GM21786 (cell line): Measurements from ENCODE around the gene PLEKHB2.
"Not testable (repeated sequence)": the region's sequence is repeated elsewhere in the genome, so short reads cannot be mapped to it uniquely, and the experiment has no call there.

Source experiments
- ATAC-seq: cut with Tn5 transposase; IDR thresholded peaks from one replicate; pipeline ENCODE4 v1.9.1; 2021; ENCODE audit not compliant: unreplicated experiment

The PLEKHB2 gene, protein sequence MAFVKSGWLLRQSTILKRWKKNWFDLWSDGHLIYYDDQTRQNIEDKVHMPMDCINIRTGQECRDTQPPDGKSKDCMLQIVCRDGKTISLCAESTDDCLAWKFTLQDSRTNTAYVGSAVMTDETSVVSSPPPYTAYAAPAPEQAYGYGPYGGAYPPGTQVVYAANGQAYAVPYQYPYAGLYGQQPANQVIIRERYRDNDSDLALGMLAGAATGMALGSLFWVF

DNA sequence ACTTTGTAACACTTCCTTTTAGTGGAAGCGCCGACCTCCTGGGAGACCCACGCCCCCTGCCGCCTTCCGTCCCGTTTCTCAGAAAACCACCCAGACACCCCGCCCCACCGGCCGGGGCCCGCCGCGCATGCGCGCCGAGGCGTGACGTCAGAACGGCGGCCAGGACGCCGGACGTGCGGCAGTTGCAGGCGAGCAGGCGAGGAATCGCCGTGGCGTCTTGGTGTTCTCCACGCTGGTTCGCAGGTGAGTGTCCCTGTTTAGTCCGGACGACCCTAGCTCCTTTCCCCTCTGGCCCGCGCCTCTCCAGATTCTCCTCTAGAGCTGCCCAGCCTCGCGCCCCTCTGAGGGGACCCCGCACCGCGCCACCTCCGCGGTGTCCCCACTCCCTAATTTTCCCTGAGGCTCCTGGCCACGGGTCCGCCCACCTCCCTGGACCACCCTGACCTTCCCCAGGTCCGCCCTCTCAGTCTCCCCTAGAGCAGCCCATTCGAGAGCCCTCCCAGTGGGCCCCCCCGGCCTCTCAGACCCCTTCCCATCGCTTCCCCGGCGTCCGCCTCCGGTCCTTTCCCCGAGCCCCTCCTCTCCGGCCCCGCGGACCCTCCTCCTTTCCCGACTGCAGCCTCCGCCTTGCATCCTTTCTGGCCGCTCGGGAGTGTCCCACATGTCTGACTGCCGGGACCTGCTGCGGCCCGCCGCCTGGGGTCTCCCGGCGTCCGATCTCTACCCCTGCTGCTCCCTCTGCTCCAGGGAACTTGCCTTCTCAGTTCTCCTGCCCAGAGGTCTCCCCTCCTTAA lies at the start of gene PLEKHB2:
PLEKHB2 (plus strand) TSS at position 181 of the 794 bp plus-strand sequence. CDS start 15,606 bp downstream, outside the sequence.
- peak; percentile 70 for ATAC-seq

DNA sequence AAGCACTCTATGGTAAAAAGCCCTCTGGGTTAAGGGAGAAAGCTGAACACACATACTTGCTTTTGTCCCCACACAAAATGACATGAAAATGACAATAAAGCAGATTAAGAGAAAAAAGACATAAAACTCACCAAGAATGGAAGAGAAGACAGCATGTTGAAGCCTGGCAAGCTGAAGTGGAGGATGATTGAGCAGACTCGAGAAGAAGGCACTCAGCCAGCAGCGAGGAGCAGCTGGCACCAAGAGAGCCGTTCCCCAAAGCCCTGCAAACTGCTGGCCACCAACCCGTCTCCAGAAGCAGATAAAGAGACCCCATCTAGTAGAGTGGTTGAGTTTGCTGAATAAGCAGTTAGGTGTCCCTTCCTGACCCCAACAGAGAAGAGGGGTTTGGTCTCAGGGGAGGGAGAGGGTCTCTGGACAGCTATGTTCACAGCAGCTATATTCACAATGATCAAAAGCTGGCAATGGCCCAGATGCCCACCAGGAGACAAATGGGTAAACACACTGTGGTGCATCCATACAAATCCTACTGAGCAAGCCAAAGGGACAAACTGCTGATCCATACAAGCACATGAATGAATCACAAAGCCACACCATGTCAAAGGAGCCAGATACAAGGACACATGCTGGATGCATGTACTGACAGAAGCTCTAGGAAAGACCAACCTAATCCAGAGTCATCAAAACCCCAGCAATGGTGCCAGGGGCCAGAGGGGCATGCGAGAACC lies 48.8 kb upstream of the PLEKHB2 start:
- no peak for ATAC-seq

DNA sequence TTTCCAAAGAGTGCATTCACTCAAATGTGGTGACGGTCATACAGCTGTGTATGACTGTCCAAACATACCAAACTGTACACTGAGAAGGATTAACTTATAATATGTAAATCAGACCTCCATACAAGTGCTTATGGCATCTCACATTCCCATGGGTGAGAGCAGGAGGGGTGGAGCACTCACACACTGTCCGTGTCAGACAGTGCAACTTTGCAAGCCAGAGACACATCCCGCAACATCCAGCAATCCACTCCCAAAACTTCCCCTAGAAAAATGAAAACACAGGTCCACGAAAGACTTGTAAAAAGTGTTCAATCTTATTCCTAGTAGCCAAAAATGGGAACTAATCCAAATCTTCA lies 48.2 kb upstream of the PLEKHB2 start:
- no peak for ATAC-seq

DNA sequence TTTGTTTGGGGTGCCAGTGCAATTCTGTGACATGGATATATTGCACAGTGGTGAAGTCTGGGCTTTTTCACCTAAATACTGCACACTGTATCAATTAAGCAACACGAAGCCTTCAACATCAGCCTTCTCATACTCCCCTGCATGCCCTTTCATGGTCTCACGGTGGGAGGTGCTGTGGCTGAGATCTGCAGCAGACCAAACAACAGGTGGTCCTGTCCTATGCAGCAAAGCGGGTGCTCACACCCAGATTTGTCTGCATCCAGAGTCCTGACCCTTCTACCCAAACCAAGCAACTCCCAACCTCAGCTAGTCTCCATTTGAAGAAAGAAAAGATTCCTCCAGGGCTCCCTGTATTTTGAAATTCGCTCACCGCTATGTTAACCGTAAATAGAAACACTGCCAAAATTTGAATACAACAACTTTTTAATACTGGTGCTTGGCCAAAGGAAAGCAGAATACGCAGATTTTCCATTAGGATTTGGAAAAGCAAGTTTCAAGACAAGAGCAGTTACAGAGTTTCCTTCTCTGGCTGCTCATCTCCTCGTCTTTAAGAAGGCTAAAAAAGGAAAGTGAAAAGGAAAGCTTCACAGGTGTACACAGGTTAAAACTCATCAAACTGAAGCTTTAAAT lies 46.8 kb upstream of the PLEKHB2 start:
- no peak for ATAC-seq

DNA sequence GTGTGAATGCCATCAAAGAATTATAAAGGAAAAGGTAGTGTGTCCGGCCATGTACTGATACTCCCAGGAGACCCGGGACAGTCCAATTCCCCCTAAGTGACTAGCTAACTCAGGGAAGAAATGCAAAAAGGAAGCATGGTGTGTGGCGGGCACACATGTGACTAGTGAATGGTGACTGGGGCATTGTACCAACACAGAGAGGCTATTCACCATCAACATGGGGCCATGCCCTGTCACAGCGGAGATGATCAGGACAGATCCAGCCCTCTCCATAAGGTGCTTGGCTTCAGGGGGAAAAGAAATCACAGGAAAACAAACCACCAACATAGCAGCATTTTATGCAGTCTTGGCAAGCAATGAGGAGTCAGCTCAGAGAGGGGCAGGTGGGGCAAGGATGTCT lies 46.2 kb upstream of the PLEKHB2 start:
- ATAC-seq: no peak

DNA sequence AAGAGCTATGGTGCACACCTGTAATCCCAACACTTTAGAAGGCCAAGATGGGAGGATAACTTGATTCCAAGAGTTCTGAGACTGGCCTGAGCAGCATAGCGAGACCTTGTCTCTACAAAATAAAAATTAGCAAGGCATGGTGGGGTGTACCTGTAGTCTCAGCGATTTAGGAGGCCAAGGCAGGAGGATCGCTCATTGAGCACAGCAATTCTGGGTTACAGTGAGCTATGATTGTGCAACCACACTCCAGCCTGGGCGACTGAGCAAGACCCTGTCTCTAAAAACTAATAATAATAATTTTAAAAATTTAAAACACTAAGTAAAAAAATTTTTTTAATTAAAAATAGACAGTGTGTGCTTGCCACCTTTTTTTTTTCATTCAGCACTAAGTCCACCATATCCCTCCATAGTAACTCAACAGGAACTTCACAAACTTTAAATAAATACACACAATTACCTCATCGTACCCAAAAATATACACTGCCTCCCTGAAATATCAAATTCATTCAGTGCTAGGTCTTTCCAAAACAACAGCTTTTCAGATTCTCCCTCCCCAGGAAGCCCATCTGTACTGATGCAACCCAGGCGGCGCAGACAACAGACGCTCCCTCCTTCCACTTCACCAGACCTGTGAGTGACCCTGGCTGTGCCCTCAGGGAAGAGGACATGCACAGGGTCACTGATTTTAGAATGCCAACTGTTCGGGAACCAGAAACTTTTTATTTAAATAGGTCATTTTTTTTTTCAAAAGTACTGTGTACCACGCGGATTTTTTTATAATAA lies 41.4 kb upstream of the PLEKHB2 start:
- no peak for ATAC-seq

DNA sequence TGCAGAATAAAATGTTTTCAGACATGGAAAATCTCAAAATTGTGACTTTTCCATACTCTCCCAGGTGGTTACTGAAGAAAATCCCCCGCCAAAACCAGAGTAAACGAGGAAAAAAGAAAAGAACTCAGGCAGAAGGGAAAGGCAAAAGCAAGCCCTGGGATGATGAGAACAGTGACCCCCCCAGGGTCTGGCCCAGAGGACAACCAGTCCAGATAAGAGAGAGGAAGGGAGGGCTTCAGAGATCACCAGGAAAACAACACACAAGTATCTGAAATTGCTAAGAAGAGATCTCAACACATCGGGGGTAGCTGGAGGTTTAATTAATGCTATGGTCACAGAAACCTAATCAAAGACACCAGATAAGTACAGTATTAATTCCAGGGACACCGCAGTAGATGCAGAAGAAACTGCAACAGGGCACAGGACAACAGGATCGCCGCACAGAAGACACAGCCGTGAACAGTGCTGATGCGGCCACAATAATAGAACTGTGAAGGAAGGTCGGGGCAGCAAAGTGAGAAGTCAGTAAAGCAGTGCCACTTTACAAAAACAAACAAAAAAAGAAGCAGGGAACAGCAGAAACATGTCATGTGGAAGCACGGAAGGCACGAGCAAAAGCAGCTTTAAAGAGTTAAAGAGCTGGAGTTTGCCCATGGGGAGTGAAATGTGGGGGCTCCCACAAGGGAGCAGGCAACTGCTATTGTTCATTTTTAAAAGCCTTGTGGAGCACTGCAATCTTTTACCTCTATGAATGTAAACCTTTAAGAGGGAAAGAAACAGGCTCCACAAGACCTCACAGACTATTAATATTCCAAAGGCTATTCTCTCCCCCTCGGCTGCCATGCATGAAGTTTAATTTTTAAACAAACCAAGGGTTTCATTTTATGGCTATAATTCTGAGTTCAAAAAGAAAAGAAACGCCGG lies 40.3 kb upstream of the PLEKHB2 start:
- no peak for ATAC-seq

DNA sequence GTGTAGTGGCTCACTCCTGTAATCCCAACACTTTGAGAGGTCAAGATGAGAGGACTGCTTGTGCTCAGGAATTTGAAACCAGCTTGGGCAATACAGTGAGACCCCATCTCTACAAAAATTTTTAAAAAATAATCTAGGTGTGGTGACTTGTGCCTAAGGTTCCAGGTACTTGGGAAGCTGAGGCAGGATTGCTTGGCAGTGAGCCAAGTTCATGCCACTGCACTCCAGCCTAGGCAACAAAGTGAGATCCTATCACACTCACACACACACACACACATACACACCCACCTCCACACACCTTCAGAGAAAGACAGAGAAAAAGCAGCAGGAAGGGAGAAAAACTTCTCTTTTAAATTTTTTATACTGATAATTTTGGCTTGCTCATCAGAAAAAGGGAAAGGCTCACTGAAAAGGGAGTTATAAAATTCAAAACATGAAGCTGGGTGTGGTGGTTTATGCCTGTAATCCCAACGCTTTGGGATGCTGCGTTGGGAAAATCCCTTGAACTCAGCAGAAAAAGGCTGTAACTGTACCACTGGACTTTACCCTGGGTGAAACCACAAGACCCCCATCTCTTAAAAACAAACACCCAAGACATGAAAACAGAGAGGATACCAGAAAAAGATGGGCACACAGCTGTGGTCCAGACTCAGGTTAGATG lies 37.5 kb upstream of the PLEKHB2 start:
- no peak for ATAC-seq

DNA sequence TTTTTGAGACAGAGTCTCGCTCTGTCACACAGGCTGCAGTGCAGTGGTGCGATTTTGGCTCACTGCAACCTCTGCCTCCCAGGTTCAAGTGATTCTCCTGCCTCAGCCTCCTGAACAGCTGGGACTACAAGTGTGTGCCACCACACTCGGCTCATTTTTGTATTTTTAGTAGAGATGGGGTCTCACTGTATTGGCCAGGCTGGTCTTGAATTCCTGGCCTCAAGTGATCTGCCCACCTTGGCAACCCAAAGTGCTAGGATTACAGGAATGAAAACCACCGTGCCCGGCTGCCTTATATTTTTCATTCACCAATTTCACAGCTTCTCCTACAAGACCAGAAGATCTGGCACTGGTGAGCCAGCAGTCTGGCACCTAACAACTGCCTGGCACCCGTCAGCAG lies 37.0 kb upstream of the PLEKHB2 start:
- not testable (repeated sequence) for ATAC-seq

DNA sequence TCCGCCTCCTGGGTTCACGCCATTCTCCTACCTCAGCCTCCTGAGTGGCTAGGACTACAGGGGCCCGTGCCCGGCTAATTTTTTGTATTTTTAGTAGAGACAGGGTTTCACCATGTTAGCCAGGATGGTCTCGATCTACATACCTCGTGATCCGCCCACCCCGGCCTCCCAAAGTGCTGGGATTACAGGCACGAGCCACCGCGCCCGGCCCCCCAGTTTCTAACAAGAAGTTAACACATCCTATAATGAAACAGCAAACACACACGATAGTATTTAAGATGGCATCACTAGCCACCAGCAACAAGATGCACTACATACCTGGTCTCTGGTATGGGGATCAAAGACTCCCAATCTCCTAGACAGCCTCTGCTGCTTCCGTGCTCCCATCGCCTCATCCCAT lies 29.6 kb upstream of the PLEKHB2 start:
- not testable (repeated sequence) for ATAC-seq

DNA sequence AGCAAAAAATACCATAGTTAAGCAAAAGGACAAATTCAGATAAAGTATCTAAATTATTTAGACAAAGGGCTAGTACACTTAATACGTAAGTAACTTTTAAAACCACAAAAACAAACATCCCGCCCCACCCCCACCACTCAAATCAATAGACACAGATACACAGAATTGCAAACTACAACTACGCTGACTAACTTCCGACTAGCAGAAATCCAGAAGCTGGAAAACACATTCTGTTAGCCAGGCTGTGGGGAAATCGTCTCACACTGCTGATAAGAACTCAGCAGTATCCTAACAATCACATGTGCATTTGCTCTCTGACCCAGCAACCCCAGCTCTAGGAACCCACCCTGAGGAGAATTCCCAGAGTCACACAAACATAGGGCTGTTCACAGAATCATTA lies 28.4 kb upstream of the PLEKHB2 start:
- no peak for ATAC-seq

DNA sequence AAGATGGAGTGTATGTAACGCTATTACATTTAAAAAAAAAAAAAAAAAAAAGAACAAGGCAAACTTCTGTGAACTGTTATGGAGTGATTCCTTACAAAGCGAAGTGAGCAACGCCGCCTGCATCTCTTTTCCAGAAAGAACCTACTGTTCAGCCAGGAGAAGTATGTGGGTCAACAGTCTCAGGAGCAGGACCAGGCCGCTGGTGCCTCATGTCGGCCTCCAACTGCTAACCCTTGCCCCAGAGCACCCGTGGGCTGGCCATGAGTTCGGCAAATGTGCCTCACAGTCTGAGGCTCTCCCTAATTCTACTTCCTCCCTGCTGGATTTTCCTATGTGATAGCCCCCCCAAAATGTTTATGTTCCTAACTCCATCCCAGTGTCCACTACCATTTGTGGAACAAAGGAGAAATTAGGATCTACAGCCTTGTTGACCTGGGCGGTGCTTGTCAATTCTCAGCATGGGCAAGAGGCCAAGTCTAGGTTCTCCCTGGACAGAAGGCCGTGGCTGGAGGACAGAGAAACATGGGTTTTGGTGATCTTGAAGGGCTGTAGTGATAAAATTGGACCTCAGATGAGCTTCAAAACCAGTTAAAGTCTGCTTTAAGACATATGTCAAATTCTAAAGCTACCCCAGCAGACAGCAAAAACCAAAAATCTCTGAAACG lies 27.8 kb upstream of the PLEKHB2 start:
- ATAC-seq: no peak

DNA sequence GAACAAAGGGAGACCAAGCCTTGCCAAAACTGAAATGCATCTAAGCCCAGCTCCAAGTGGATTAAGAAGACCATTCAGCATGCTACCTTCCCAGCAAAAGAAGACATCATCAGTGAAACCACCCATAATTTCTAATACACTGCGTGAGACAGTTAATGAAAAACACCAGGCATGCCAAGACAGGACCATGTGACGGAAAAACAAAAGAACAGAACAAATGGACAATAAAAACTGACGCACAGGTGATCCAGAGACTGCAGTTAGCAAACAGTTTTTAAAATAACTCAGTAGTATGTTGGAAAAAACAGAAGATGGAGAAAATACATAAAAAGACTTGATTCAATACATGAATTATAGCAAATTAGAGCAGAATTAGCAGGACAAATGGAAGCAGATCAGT lies 27.2 kb upstream of the PLEKHB2 start:
- ATAC-seq: no peak

DNA sequence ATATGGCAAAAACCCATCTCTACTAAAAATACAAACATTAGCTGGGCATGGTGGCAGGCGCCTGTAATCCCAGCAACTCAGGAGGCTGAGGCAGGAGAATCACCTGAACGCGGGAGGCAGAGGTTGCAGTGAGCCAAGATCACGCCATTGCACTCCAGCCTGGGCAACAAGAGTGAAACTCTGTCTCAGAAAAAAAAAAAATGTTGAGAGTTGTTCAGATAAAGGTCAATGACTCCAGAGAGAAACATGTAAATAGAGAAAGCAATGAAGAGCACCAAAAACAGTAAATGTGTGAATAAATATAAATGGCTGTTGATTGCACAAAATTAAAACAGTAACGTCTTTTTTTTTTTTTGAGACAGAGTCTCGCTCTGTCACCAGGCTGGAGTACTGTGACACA lies 25.2 kb upstream of the PLEKHB2 start:
- not testable (repeated sequence) for ATAC-seq

DNA sequence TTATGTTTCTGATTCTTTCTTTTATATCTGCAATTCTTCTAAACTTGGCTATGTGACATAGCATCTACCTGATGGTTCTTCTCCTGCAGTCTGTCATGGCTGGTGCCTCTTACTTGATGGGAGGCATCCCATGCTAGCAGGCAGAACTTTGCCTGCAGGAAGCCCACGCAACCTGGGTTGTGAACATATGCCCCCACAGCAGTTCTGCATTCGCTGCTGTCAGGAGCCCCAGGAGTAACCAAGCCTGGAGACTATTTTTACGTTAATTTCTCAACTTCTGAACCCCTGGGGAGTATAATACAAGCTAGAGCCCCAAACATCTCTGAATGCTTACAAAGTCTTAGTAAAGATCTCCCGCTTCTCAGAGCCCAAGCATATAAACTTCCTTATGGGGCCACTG lies 23.9 kb upstream of the PLEKHB2 start:
- no peak for ATAC-seq

DNA sequence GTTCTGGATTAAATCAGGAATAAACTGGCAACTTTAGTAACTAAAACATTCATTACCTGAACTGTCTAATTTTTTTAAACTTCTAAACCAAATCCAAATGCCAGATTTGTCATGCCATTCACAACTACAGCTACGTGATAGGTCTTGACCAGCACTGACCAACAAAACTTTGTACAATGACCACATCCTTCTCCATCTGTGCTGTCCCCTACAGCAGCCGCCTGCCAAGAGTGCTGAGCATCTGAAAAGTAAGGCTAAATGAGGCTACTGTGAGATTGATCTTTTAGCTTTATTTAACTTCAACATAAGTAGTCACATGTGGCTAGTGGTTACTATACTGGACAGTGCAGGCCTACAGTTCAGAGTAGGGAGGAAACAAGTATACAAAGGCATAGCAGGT lies 19.5 kb upstream of the PLEKHB2 start:
- ATAC-seq: no peak

DNA sequence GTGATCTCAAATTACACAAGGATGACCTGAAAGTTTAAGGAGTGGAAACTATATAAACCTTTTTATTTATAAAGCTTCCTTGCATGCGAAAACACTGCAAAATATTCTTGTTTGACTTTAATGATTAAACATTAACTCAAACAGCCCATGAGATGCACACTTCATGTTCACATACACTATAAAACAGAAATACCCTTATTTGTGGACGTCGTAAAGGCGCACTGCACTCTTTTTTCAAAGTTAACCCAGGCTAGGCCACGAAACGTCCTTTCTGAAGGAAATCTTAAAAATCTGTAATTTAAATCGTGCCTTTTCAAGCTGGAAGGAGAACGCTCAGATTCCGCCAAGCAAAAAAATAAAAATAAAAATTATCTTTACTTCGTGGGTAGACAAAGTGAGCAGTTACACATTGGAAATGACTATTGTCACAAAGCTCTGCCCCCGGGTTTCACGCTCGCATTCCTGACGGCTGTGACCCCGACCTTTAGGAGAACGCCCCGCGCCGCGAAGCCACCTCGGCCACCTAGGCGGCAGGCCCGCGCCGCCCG lies 12.6 kb upstream of the PLEKHB2 start:
- ATAC-seq: no peak

DNA sequence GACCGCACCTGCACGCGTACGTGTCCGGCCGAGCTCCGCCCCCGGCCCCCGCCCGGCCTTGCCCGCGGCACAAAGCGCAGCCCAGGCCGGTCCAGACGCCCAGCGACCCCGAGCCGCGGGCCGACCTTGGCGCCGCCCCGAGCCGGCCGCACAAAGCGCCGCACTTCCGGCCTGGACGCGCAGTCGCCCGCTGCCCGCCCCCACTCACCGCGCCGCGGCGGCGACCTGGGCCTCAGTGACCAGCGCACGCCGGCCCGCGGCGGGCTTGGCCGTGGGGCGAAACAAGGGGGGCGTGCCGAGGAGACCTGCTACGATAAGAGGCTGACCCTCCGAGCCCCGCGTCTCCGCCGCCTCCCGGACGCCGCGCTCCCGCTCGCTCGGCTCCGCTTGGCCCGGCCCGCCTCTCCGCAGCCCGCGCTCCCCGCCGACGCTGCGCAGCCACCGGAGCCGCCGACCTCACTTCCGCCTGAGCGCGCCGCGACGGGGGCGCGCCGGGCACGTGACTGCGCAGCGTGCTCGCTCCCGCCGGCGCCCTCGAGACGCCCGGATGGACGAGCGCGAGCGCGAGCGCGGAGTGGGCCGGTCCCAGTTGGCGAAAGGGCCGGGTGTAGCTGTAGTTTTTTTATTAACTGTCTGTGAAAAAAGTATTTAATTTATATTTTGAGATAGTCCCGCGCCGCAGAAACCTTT lies 12.0 kb upstream of the PLEKHB2 start, which contains the start of gene FAM168B:
FAM168B (minus strand) TSS at position 455 of the 690 bp plus-strand sequence. CDS start 10,814 bp downstream, outside the sequence.
- peak; percentile 82 for ATAC-seq
